Fibroblast of lung (primary cell): Measurements from ENCODE around the gene KCNH1. TPM values are rescaled to one million over a fixed set of nuclear protein-coding genes. Genes with fewer than 3 reads are reported as not detected.

Source experiments
- DNase-seq, 2 donors: peaks; one replicate each; pipeline versions ENCODE4 v3.0.0 to v3.0.0-alpha.2; 2010; ENCODE audit warnings: low read depth in 2 of 2
- H2AFZ ChIP-seq: 2 replicates; pipeline ENCODE4 v1.5.1; 2012; ENCODE audit warnings: low read length, control low read depth, inconsistent platforms
- H3K27ac ChIP-seq: 2 replicates; pipeline ENCODE4 v1.5.1; 2011; ENCODE audit warnings: low read length, control low read depth; ENCODE audit not compliant: insufficient read depth
- H3K27me3 ChIP-seq: 2 replicates; pipeline ENCODE4 v1.5.1; 2011; ENCODE audit warnings: mild to moderate bottlenecking, low read length; ENCODE audit not compliant: control insufficient read depth, insufficient read depth
- H3K36me3 ChIP-seq: 2 replicates; pipeline ENCODE4 v1.5.1; 2011; ENCODE audit warnings: low read length; ENCODE audit not compliant: control insufficient read depth, insufficient read depth
- H3K4me1 ChIP-seq: 2 replicates; pipeline ENCODE4 v1.5.1; 2011; ENCODE audit warnings: low read length; ENCODE audit not compliant: control insufficient read depth, insufficient read depth; ENCODE audit errors: extremely low read depth
- H3K4me2 ChIP-seq: 2 replicates; pipeline ENCODE4 v1.5.1; 2011; ENCODE audit warnings: low read length, control low read depth; ENCODE audit not compliant: insufficient read depth; ENCODE audit errors: extremely low read depth
- H3K4me3 ChIP-seq, 4 experiments: fragments of 200-600 bp in 1 of 4; sonication (generic) in 1 of 4; replicated peaks in 1 of 4; 2 replicates each; pipeline ENCODE4 v1.5.1; 2011 to 2016; ENCODE audit warnings: low read length in 4 of 4, low read depth in 3 of 4, mild to moderate bottlenecking in 3 of 4, control low read depth in 2 of 4, inconsistent platforms in 1 of 4, mixed read lengths in 1 of 4; ENCODE audit not compliant: insufficient read depth in 1 of 4; ENCODE audit errors: control extremely low read depth in 1 of 4
- H3K79me2 ChIP-seq: 2 replicates; pipeline ENCODE4 v1.5.1; 2012; ENCODE audit warnings: mild to moderate bottlenecking, low read length, inconsistent platforms; ENCODE audit not compliant: control insufficient read depth, insufficient read depth
- H3K9ac ChIP-seq: 2 replicates; pipeline ENCODE4 v1.5.1; 2011; ENCODE audit warnings: mild to moderate bottlenecking, low read length, control low read depth; ENCODE audit not compliant: insufficient read depth
- H3K9me3 ChIP-seq: 2 replicates; pipeline ENCODE4 v1.5.1; 2012; ENCODE audit warnings: low read depth, low read length; ENCODE audit not compliant: control insufficient read depth, insufficient read depth
- H4K20me1 ChIP-seq: 2 replicates; pipeline ENCODE4 v1.5.1; 2011; ENCODE audit warnings: low read length; ENCODE audit not compliant: control insufficient read depth, insufficient read depth; ENCODE audit errors: extremely low read depth
- CTCF ChIP-seq, 2 donors: IDR thresholded peaks in 1 of 2; conservative IDR thresholded peaks in 1 of 2; 1 replicate in 1 of 2; 2 replicates in 1 of 2; pipeline ENCODE4 v1.5.1; 2011 to 2012; ENCODE audit warnings: low read length in 2 of 2, control low read depth in 1 of 2, inconsistent platforms in 1 of 2, low read depth in 1 of 2, mild to moderate bottlenecking in 1 of 2
- EZH2 ChIP-seq: IDR thresholded peaks from 2 replicates; pipeline ENCODE4 v1.5.1; 2012; ENCODE audit warnings: low read length, control low read depth, mild to moderate bottlenecking; ENCODE audit errors: missing control alignments
- polyA plus RNA-seq, 2 donors: library from polyadenylated mRNA; depleted of rRNA in 1 of 2; stranded (reverse) in 1 of 2; unstranded in 1 of 2; fragments of >200 nt; gene quantifications; 2 replicates each; pipeline ENCODE4 v1.2.1, GENCODE V29; 2011 to 2012; ENCODE audit warnings: missing spikeins in 1 of 2
- total RNA-seq: library from RNA; depleted of rRNA; stranded (reverse); fragments of >200 nt; gene quantifications from 2 replicates; pipeline ENCODE4 v1.2.1, GENCODE V29; 2014

The KCNH1 gene
- total and polyA plus RNA-seq, 2 donors (not counting 1 experiment from before 2014, with no cell fraction given): 0.17 to 1.5 TPM

GRCh38 chr1:210723646-210724045, 410.3 kb downstream of the KCNH1 start:
- H3K27me3 ChIP-seq: no peaks in the 10 kb centered on the region
- H2AFZ ChIP-seq: no peak overlapping the region
- H3K4me2 ChIP-seq: no peak overlapping the region
- TF ChIP-seq EZH2 (no peak), CTCF (conservative IDR thresholded peaks at IDR 0.05 in 1 of 2, IDR thresholded peaks at IDR 0.05 in 1 of 2; ENCODE audit: low read depth in 1 of 2, low read length in 2 of 2) (no peak)
- no peak overlapping the region for H3K9ac ChIP-seq
- H3K9me3 ChIP-seq: no peaks in the 10 kb centered on the region
- H4K20me1 ChIP-seq: no peaks in the 10 kb centered on the region
- no peak overlapping the region for H3K4me3 ChIP-seq
- no peaks in the 10 kb centered on the region for H3K36me3 ChIP-seq
- H3K79me2 ChIP-seq: no peaks in the 10 kb centered on the region
- no peak overlapping the region for H3K27ac ChIP-seq
- no peak for DNase-seq
- no peaks in the 10 kb centered on the region for H3K4me1 ChIP-seq

DNA sequence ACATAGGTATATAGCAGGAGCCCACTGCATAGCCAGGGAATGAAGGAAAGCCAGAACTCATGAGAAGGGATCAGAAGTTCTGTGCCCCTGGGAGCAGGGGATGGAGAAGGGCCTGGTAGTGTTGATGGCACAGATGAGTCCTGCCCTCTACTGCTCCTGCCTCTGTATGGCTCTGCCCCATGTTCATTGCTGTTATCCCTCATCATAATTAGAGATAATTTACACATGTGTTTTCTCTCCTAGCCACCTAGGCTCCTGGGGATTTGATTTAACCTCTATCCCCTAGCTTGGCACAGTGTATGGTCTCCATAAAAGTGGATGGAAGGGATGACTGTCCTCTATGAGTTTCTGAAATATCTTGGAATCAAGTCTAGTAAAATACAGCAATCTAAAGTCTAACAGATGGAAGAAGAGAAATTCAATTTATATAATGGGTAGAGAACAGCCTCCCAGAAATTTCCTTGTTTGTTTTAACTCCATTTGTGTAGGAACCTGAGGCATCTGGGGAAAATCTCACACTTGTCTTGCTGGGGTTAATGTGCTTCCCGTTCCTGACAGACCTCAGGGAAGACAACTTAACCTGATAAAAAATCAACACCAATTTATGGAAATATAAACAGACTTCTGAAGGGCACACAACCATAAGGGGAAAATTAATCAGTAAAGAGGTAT, 411.4 kb downstream of the KCNH1 start:
- no peaks in the 10 kb centered on the region for H3K4me1 ChIP-seq
- no peak overlapping the region for H3K4me2 ChIP-seq

GRCh38 chr1:210715072-210715471, 418.9 kb downstream of the KCNH1 start:
- no peak overlapping the region for H3K4me3 ChIP-seq
- H3K4me1 ChIP-seq: no peaks in the 10 kb centered on the region
- H3K4me2 ChIP-seq: no peak overlapping the region
- no peaks in the 10 kb centered on the region for H3K9me3 ChIP-seq
- H3K27ac ChIP-seq: no peak overlapping the region
- no peaks in the 10 kb centered on the region for H4K20me1 ChIP-seq
- H3K27me3 ChIP-seq: no peaks in the 10 kb centered on the region
- no peak for TF ChIP-seq CTCF (conservative IDR thresholded peaks at IDR 0.05 in 1 of 2, IDR thresholded peaks at IDR 0.05 in 1 of 2; ENCODE audit: low read depth in 1 of 2, low read length in 2 of 2)
- no peak for TF ChIP-seq EZH2
- H3K9ac ChIP-seq: no peak overlapping the region
- peak in 1 of 2 donors; percentile 33 for DNase-seq
- no peak overlapping the region for H2AFZ ChIP-seq
- H3K79me2 ChIP-seq: no peaks in the 10 kb centered on the region
- no peaks in the 10 kb centered on the region for H3K36me3 ChIP-seq

More for the DNA sequence above, 411.4 kb downstream of the KCNH1 start:
- Histone ChIP-seq H4K20me1 (no peaks in the 10 kb centered on the region), H3K36me3 (no peaks in the 10 kb centered on the region), H3K9ac (no peak overlapping the region), H3K27ac (no peak overlapping the region), H2AFZ (no peak overlapping the region), H3K9me3 (no peaks in the 10 kb centered on the region), H3K79me2 (no peaks in the 10 kb centered on the region), H3K4me3 (no peak overlapping the region), H3K27me3 (no peaks in the 10 kb centered on the region)
- TF ChIP-seq CTCF (conservative IDR thresholded peaks at IDR 0.05 in 1 of 2, IDR thresholded peaks at IDR 0.05 in 1 of 2; ENCODE audit: low read depth in 1 of 2, low read length in 2 of 2): no peak
- TF ChIP-seq EZH2: no peak
- DNase-seq: no peak
